Neural progenitor cell (in vitro differentiated cells): ENCODE measurements around the gene PPP1R8.

Source experiments
- EZH2 ChIP-seq: fragments of 200-600 bp; sonication (generic); IDR thresholded peaks from 2 replicates; pipeline ENCODE4 v1.6.1; 2017; ENCODE audit warnings: antibody characterized with exemption, mild to moderate bottlenecking, moderate library complexity
- EZH2phosphoT487 ChIP-seq: fragments of 200-600 bp; sonication (generic); IDR thresholded peaks from 2 replicates; pipeline ENCODE4 v1.6.1; 2017; ENCODE audit warnings: antibody characterized with exemption
- TF ChIP-seq, protein P1 (sequence below): fragments of 200-600 bp; sonication (generic); IDR thresholded peaks from 2 replicates; pipeline ENCODE4 v1.5.1; 2017; ENCODE audit warnings: antibody characterized with exemption, mild to moderate bottlenecking

DNA sequence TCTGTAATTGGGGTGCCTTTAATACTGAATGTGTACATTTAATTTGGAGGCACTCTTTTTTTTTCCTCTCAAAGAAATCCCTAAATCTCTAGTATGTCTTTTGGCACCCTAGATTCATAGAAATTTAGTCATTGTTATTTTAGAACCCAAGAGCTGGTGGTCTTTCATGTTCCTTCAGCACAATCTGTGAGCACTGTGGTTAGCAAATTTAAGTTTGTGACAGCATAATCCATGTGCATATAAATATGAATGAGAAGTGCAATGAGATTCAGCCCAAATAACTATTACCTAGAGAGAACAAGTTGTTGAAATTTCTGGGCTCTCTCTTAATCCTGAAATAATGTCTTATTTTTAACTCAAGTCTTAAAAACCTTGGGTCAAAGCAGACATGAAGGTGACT is 4.5 kb downstream of the PPP1R8 start:
- TF ChIP-seq, protein P1, sequence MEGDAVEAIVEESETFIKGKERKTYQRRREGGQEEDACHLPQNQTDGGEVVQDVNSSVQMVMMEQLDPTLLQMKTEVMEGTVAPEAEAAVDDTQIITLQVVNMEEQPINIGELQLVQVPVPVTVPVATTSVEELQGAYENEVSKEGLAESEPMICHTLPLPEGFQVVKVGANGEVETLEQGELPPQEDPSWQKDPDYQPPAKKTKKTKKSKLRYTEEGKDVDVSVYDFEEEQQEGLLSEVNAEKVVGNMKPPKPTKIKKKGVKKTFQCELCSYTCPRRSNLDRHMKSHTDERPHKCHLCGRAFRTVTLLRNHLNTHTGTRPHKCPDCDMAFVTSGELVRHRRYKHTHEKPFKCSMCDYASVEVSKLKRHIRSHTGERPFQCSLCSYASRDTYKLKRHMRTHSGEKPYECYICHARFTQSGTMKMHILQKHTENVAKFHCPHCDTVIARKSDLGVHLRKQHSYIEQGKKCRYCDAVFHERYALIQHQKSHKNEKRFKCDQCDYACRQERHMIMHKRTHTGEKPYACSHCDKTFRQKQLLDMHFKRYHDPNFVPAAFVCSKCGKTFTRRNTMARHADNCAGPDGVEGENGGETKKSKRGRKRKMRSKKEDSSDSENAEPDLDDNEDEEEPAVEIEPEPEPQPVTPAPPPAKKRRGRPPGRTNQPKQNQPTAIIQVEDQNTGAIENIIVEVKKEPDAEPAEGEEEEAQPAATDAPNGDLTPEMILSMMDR, result no peak
- no peak for TF ChIP-seq EZH2phosphoT487
- no peak for TF ChIP-seq EZH2
